SW480 (cell line): ENCODE data around the gene GABBR2.

Source experiments
- DNase-seq: peaks from one replicate; pipeline ENCODE4 v3.0.0-alpha.2; 2016; ENCODE audit warnings: low spot score

GABBR2 gene

DNA sequence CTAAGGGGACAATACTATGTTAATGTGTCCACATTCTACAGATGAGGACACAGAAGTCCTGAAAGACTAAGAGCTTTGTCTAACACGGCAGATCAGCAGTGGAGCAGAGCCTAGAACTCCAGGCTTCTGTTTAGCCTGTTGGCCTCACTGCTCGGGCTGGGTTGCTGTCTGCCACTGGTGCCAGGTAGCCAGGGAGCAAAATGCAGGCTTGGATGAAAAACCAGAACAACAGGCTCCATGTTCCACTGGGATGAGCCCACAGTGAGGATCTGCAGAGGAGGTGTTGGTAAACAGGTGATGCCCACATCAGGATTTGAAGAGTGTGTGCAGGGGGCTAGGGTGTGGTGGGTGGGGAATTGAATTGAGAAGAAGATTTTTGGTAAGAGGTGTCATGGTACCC lies 339.3 kb downstream of the GABBR2 start:
- no peak for DNase-seq

DNA sequence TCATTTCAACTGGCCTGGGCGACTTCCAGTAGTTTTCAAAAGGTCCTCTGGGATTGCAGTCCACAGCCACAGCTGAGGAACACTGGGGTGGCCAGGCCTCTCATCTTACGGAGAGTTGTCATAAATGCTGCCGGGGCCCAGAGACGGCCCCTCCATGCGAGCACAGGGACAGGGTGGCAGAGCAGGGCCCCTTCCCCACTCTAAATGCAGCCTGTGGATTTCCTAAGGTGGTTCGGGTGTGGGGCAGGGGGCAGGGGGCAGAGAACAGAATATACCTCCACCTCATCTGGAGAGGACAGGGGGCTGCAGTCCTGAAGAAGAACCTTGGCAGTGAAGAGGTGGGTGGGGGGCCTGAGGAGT lies 339.7 kb downstream of the GABBR2 start:
- DNase-seq: no peak

DNA sequence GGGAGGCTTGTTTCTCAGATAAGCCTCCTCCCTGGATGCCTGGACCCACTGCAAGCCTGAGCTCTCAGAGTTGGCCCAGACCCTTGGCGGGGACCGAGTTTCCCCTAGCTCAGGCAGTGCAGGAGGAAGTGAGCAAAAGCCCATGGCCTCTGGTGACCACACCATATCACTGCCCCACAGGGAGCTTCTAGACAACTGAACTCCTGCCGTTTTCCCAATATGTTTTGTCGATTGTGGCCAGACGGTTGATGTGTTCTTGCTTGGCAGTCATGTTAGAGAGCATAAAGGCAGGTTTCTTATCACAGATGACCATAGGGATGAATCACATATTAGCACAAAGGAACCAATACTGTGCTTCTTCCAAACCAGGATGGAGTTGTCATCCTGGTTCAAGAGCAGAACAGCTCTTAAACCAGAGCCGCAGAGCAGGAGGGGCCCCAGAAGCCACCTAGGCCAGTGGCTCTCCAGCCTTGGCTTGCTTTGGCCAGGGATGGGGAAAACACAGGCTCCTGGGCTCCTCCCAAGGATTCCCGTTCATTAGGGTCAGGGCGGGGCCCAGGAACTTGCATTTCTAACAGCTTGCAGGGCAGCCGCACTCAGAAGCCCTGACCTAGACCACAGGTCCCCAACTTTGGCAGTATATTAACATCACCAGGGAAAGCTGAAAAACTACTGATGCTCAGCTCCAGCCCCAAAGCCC lies 340.2 kb downstream of the GABBR2 start:
- DNase-seq: no peak

DNA sequence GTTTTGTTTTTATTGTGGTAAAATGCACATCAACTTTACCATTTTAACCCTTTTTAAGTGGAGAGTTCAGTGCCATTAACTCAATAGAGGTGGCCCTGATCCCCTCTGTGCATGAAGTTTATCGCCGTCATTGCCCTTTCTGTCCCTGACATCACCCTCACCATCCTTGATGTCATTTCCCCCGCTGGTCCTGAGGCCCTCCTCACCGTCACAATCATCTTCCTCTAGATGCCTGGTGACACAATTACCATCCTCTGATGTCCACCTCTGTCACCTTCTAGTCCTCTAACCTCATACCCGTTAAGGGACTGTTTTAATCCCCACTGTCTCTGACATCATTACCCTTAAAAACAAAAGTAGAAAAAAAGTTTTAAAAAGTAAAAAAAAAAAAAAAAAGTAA lies 340.8 kb downstream of the GABBR2 start:
- no peak for DNase-seq

DNA sequence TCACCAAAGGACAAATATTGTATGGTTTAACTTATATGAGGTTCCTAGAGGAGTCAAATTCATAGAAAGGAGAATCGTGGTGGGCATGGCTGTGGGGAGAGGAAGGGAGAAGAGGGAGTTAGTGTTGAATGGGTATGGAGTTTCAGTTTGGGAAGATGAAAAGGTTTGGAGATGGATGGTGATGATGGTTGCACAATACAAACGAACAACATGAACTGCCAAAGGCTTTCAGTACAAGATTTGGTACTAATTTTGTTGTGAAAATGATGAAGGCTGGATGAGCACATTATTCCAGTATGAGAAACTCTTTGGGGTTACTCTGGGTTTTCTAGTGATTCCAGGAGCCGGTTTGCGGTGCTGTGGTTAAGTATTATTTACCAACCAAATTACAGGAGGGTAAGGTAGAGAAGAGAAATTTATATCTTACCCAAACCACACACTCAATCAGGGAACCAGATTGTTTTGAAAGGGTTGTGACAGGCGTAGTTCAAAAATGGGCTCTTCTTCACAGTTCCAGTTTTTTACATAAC lies 341.3 kb downstream of the GABBR2 start:
- DNase-seq: no peak

DNA sequence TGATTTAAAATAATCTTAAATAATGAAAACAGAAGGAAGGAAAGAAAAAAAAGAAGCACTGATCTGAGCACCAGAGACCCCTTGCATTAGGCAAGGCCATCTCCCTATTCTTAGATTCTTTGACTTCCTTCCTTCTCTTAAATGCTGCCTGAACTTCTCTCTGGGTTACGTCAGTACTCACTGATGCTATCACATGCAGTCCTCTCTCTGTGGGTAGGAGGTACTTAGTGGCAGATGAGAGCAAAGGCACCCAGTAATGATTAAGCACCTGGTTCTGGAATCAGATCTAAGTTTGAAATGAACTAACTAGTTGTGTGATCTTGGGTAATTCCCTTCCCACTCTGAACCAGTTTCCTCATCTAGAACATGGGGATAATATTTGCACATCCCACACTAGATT lies 343.0 kb downstream of the GABBR2 start:
- no peak for DNase-seq

DNA sequence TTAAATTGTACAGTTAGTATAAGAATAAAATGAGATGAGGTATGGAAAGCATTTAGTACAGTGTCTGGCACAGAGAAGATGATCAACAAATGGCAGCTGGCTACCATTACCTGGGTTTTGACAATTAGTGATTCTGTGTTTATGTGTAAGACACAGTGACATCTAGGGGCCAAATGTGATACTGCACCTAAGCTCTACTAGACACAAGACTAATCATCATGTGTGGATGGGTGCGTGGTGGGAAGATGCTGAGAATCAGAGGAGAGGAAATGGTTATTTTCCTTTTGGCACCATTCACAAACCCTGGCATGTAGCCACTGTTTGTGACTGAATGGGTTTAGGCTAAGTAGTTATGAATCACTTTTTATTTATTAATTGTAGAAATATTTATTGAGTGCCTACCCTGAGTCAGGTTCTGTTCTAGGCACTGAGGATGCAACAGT lies 343.5 kb downstream of the GABBR2 start:
- DNase-seq: peak; percentile 9

DNA sequence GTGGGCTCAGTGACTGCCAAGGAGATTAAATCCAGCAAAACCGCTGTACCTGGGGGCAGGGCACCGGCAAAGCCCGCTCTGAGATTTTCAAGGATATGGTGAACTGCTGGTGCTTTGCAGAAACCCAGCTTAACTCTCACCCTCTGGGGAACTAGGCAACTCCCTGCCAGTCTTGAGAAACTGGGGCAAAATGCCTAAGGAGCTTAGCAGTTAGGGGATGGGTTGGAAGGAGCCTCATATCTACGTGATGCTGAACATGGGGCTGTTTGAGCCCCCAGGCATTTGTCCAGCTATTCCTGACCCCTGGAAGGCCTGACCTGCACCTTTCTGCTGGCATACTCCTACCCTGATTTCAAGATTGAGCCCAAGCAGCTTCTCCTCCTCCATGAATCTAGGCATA lies 344.6 kb downstream of the GABBR2 start:
- no peak for DNase-seq

DNA sequence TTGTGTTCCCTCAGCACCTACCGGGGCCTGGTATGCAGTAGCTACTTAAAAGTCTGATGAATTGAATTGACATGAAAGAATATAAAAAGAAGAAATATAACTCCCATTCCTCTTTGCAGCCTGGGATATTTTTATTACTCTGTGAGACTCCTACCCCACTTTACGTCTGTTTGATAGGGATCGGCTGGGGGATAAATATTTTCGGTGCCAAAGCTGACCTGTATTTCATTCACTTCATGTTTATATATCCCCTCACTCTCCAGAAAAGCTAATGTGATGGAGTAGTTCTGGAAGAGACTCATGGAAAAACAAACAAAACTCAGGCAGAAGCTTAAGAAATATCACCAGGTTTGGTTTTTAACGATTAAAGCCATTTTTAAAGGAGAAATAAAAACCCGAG lies 345.1 kb downstream of the GABBR2 start:
- DNase-seq: no peak

DNA sequence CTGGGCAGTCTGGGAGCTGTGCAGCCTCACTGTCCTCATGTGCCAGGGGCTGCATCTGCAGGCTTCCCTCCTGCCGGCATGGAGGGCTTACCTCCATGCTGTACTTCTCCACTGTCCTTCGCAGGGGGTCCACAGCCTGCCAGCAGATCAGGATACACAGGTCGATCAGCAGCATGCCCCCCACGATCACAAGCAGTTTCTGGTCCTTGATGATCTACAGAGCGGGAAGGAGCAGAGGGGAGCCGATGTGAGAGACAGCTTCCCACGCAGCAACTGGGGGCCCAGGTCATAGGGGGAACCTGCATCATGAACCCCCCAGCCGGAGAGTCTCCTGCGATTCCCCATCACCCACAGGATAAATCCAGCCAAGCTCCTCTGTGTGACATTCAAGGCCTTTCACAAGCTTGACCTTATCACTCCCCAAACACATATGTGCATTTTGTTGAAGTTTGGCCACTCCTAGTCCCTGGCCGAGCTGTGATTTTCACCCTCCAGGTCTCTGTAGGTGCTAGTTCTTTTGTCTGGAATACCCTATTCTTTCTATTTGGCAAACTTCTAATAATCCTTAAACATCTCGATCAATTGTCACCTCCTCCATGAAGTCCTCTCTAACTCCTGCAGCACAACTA lies 346.0 kb downstream of the GABBR2 start:
- no peak for DNase-seq

DNA sequence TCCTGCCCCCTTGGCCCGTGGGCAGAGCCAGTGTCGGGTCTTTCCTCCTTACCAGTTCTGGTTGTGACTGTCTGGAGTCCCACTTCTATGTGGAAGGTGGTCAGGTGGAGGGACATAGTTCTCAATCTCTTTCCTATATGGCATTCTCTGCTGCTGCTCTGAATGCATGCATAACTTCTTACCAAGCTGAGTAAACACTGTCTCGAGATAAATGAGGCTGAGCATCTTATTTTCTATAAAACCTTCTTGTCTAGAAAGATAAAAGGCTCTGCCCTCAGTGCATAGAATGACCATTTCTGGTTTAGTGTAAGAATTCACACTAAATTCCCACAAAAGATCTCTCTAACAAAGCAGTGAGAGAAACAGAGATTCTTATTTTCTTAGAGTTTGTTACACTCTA lies 347.1 kb downstream of the GABBR2 start:
- no peak for DNase-seq

DNA sequence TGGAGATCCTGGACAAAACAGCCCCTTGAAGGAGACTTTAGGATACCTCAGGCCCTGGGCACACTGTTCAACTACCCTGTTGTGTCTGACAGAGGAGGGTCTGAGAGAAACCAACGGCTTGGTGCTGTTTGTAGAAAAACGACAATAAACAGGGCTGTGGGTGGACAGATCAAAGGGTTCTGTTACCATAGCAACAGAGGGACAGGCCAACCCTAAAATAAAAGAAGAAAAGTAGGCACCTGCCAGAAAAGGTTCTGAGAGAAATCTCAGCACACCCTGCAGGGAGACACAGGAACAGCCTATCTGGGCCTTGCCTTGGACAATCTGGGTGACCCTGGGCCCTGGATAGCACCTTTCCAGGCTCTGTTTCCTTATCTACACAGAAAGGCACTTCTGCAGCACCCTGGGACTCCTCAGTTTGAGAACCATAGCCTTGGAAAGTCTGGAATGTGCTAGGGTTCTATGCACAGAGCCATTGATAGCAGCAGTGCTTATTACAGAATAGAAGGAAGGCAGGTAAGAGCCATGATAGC lies 348.5 kb downstream of the GABBR2 start:
- DNase-seq: peak; percentile 8

DNA sequence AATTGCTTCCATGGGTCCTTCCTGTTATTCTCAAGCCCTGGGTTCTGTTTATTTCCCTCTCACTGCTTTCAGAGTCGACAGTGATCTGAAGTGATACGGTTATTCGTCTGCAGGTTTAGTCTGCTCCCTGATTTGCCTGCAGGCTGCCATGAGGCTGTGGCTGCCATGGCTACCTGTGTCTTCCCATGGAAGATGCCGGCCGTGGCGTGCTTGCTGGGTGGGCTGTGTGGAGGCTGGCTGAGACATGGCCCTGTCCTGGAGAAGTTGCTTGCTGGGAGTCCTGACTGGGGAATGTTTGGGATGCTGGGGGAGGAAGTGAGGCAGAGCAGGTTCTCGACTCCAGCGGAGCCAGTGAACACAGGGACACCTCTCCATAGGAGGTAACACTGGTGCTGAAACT lies 349.2 kb downstream of the GABBR2 start:
- no peak for DNase-seq

DNA sequence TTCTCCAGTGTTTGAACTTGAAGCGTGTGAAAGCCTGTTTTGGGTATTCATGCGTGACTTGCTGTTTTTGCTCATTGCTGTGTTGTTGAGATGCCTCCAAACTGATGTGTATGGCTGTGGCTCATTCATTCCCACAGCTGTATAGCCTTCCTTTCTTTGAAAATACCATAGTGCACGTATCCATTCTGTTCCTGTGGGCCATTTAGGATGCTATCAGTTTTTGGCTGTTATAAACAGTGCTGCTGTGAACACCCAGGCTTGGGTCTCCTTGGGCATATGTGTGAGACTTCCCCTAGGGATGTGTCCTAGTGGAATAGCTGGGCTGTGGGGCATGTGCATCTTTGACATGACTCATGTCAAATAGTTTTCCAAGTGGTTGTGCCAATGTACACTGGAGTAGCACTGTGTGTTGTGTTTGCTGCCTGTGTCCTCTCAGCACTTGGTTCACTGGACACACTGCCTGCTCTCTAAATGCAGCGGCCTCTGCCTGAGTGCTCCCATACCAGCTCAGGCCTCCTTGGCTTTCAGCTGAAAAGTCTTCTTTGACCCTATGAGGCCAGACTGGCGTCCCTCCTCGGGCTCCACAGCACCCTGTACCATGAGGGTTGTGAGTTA lies 350.7 kb downstream of the GABBR2 start:
- DNase-seq: no peak

DNA sequence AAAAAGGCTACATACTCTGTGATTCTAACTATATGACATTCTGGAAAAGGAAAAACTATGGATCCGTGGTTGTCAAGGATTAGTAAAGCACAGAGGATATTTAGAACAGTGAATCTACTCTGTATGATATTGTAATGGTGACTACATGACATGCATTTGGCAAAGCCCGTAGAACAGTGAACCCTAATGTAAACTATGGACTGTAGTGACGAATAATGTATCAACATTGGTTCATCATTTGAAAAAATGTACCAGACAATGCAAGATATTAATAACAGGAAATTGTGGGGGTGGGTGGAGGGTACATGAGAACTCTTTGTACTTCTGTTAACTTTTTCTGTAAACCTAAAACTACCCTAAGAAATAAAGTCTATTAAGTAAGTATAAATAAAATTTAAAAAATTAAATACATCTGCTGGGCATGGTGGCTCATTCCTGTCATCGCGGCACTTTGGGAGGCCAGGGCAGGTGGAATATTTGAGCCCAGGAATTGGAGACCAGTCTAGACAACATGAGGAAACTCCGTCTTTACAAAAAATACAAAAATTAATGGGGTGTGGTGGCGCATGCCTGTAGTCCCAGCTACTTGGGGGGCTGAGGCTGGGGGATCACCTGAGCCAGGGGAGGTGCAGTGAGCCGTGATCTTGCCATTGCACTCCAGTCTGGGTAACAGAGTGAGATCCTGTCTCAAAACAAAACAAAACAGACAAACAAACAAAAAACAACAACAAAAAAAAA lies 351.6 kb downstream of the GABBR2 start:
- DNase-seq: no peak

DNA sequence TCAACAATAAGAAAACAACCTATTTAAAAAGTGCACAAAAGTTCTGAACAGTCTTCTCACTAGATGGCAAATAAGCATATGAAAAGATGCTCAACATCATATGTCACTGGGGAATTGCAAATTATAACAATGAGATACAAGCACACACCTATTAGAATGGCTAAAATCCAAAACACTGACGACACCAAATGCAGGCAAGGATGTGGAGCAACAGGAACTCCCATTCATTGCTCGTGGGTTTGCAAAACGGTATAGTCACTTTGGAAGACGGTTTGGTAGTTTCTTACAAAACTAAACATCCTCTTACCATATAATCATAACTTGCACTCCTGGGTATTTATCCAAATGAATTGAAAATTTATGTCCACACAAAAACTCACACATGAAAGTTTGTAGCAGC lies 352.4 kb downstream of the GABBR2 start:
- DNase-seq: no peak

DNA sequence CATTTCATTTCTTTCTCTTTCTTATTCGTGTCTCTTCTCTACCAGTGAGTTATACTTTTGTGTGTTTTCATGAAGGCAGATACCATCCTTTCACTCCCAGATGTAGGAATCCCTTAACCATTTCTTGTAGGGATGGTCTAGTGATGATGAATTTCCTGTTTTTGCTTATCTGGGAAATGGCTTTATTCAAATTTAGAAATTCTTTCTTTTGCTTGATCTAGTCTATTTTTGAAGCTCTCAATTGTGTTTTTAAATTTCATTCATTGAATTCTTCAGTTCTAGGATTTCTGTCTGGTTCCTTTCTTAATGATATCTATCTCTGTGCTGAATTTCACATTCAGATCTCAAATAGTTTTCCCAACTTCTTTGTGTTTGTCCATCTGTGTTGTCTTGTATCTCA lies 357.4 kb downstream of the GABBR2 start:
- DNase-seq: no peak

DNA sequence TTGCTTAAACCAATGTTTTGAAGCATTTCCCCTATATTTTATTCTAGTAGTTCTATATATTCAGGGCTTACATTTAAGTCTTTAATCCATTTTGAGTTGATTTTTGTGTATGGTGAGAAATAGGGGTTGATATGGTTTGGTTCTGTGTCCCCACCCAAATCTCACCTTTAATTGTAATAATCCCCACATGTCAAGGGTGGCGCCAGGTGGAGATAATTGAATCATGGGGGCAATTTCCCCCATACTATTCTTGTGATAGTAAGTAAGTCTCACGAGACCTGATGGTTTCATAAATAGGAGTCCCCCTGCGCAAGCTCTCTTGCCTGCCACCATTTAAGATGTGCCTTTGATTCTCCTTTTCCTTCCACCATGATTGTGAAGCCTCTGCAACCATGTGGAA lies 361.1 kb downstream of the GABBR2 start:
- no peak for DNase-seq

DNA sequence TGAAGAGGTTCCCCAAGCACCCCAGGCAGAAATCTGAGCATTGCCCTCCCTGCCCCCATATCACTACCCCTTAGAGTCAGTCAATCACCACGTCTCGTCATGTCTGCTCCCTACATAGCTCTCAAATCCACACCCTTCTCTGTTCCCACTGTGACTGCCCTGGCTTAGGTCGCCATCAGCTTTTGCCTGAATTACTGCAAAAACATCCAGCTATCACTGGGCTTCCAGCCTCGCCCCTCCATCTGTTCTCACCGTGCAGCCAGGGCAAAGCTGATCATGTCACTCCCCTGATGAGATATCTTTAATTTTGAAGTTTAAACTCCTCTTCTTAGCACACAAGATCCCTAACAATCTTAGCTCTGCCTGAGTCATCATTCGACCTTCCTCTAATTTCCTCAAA lies 363.7 kb downstream of the GABBR2 start:
- DNase-seq: no peak

DNA sequence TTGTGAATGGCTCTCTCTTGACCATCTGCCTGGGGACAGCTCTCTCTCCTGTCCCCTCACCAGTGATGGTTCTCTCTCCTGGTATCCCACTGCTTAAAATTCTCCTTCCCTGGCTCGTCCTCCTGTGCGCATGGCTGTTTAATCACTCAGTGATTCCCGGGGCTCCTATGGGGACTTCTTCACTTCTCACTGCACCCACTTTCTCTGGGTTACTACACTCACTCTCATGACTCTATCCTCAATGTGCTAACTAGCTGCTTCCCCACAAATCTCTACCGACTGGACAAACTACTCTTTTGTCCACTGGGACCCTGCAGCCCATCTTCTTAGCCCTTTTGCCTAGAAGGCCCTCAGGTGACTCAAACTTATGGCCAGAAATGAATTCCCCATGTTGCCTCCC lies 364.2 kb downstream of the GABBR2 start:
- no peak for DNase-seq

DNA sequence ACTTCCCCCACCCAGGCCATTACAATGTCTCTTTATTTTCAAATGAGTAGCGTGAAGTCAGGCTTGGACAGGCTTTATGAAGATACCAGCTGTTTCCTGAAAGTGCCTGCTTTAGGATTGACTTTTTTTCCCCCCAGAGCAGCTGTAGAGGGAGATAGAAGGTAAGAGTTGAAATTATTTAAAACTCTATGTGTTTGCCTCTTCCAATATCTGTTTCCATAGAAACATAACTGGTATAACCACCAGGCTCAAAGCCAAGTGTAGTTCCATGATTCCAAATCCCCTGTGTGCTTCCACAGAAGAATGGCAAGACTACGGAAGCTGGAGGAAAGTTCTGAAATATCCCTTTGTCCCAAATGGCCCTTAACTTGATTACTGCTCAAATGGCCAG lies 365.9 kb downstream of the GABBR2 start:
- no peak for DNase-seq

DNA sequence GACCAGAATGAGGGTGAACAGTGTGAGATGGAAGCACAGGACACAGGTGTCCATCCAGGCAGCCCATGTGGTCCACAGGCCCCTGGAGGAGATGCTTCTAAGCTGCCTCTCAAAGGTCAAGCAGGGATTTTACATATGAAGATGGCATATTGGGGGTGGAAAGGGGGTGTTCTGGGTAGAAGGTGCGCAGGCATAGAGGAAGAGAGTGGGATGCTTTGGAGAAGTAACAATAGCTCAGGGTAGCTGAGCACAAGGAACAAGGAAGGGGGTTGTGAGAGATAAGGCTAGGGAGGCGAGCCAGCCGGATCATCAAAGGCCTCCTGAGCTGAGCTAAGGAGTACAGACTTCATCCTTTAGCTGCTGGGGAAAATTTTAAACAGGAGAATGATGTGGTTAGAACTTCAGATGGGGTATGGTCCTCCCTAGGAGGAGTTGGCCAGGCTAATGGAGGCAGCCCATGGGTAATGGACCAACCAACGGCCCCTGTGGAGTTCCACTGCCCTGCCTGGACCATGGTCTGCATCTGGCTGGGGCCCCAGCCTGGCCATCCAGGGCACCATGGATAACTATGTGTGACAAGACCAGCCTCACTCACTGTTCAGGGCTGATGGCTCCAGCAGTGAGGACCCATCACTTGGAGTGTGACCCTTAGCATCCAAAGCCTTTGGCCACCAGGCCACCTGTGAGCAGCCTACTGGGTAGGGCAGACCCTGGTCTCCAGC lies 366.5 kb downstream of the GABBR2 start:
- DNase-seq: no peak
